ENCODE data around the gene UBE3C. TPM values are rescaled to one million over a fixed set of nuclear protein-coding genes. Genes with fewer than 3 reads are reported as not detected.

The UBE3C gene
- total and polyA plus RNA-seq, 2 of the 13 experiments (the other 11 are each of a cell fraction or from before 2014, with no cell fraction given) = 27.0 to 48.2 TPM

DNA sequence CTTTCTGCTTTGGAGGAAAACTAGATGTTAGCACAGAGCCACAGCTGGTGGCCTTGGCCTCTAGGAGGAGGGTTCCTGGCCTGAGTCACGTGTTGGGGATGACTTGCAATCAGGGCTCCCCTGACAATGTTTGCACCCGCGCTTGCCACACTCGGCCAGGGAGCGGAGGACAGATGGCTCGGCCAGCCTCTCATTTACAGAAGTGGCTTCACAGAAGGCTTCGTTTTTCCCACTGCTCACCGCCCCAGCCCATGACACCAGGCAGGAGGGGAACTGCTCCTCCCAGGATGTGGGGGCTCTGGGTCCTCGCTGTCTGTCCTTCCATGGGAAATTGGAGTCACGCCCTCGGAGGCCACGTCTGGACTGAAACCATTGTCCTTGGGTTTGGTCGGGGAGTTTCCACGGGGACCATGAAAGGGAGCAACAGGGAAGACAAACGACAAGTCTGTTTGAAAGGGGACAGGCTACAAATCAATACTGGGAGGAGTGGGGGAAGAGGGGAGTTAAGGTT, 49.6 kb upstream of the UBE3C start (continued):
- TF ChIP-seq ARID5B (CRISPR knock-in tag; IDR thresholded peaks at IDR 0.05) = peak; percentile 61
- no peak for TF ChIP-seq JUN (CRISPR knock-in tag; IDR thresholded peaks at IDR 0.05)
- TF ChIP-seq ZNF614 (CRISPR knock-in tag; IDR thresholded peaks at IDR 0.05; ENCODE audit: borderline replicate concordance) = no peak
- 0 out of 2 replicates have a peak, but pooled peaks have one; percentile 26 for TF ChIP-seq ZNF441 (CRISPR knock-in tag; IDR thresholded peaks at IDR 0.05; ENCODE audit: borderline replicate concordance)
- TF ChIP-seq ZNF292 (CRISPR knock-in tag; IDR thresholded peaks at IDR 0.05; ENCODE audit: borderline replicate concordance, low read depth) = peak; percentile 32; the same call in 1 of the 2 replicates
- TF ChIP-seq SETDB1 (CRISPR knock-in tag; IDR thresholded peaks at IDR 0.05; ENCODE audit: borderline replicate concordance) = 0 out of 2 replicates have a peak, but pooled peaks have one; percentile 40
- no peak for TF ChIP-seq SIN3B (IDR thresholded peaks at IDR 0.05; ENCODE audit: low read length)
- TF ChIP-seq CSRNP1 (CRISPR knock-in tag; IDR thresholded peaks at IDR 0.05) = no peak
- peak; percentile 70; the same call in 1 of the 2 replicates for TF ChIP-seq CEBPB (IDR thresholded peaks at IDR 0.05; ENCODE audit: borderline replicate concordance, low read depth, low read length)
- TF ChIP-seq, protein P1, sequence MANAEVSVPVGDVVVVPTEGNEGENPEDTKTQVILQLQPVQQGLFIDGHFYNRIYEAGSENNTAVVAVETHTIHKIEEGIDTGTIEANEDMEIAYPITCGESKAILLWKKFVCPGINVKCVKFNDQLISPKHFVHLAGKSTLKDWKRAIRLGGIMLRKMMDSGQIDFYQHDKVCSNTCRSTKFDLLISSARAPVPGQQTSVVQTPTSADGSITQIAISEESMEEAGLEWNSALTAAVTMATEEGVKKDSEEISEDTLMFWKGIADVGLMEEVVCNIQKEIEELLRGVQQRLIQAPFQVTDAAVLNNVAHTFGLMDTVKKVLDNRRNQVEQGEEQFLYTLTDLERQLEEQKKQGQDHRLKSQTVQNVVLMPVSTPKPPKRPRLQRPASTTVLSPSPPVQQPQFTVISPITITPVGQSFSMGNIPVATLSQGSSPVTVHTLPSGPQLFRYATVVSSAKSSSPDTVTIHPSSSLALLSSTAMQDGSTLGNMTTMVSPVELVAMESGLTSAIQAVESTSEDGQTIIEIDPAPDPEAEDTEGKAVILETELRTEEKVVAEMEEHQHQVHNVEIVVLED (CRISPR knock-in tag; IDR thresholded peaks at IDR 0.05; ENCODE audit: borderline replicate concordance) = peak; percentile 15; the same call in 1 of the 2 replicates
- no peak for TF ChIP-seq ESRRA (CRISPR knock-in tag; IDR thresholded peaks at IDR 0.05; ENCODE audit: low read depth)
- no peak for TF ChIP-seq HNRNPLL (IDR thresholded peaks at IDR 0.05; ENCODE audit: low read depth, low read length, poor library complexity, severe bottlenecking)
- TF ChIP-seq ZNF34 (CRISPR knock-in tag; IDR thresholded peaks at IDR 0.05; ENCODE audit: borderline replicate concordance) = 0 out of 2 replicates have a peak, but pooled peaks have one; percentile 41
- no peak for TF ChIP-seq ZSCAN22 (CRISPR knock-in tag; IDR thresholded peaks at IDR 0.05)
- TF ChIP-seq MED1 (CRISPR knock-in tag; IDR thresholded peaks at IDR 0.05) = 0 out of 2 replicates have a peak, but pooled peaks have one; percentile 23
- no peak for TF ChIP-seq ZNF180 (CRISPR knock-in tag; IDR thresholded peaks at IDR 0.05; ENCODE audit: borderline replicate concordance, low read depth)
- no peak for TF ChIP-seq DNMT1 (CRISPR knock-in tag; IDR thresholded peaks at IDR 0.05)
- TF ChIP-seq, protein P2, sequence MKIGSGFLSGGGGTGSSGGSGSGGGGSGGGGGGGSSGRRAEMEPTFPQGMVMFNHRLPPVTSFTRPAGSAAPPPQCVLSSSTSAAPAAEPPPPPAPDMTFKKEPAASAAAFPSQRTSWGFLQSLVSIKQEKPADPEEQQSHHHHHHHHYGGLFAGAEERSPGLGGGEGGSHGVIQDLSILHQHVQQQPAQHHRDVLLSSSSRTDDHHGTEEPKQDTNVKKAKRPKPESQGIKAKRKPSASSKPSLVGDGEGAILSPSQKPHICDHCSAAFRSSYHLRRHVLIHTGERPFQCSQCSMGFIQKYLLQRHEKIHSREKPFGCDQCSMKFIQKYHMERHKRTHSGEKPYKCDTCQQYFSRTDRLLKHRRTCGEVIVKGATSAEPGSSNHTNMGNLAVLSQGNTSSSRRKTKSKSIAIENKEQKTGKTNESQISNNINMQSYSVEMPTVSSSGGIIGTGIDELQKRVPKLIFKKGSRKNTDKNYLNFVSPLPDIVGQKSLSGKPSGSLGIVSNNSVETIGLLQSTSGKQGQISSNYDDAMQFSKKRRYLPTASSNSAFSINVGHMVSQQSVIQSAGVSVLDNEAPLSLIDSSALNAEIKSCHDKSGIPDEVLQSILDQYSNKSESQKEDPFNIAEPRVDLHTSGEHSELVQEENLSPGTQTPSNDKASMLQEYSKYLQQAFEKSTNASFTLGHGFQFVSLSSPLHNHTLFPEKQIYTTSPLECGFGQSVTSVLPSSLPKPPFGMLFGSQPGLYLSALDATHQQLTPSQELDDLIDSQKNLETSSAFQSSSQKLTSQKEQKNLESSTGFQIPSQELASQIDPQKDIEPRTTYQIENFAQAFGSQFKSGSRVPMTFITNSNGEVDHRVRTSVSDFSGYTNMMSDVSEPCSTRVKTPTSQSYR (CRISPR knock-in tag; IDR thresholded peaks at IDR 0.05; ENCODE audit: borderline replicate concordance) = no peak

Measured in HepG2 (cell line).